Measurements from ENCODE around the gene COL13A1.

The COL13A1 gene

DNA sequence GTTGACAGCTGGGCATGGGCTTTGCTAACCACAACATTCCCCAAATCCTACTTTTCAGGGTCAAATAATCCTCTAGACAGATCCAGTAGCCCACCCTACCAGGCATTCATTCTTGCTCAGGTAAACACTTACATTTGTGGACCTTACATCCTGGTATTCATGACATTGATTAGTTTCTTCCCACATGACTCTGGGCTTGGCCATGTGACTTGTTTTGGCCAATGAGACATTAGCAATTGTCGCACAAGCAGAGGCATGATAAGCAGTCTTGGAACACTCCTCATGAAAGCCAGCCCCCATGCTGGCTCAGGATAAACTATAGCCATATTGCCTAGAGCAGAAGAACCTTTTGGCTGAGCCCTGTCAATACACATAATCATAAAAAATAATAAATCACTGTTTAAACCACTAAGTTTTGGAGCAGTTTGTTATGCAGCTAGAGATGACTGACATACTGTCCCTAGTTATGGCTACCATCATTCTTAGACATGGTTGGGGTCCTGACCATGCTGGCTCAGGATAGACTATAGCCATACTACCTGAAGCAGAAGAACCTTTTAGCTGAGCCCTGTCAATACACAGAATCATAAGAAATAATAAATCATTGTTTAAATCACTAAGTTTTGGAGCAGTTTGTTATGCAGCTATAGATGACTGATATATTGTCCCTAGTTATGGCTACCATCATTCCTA lies 6.3 kb upstream of the COL13A1 start:
- POLR2A ChIA-PET (ENCODE audit: low non-redundant PET) = no interaction called here

DNA sequence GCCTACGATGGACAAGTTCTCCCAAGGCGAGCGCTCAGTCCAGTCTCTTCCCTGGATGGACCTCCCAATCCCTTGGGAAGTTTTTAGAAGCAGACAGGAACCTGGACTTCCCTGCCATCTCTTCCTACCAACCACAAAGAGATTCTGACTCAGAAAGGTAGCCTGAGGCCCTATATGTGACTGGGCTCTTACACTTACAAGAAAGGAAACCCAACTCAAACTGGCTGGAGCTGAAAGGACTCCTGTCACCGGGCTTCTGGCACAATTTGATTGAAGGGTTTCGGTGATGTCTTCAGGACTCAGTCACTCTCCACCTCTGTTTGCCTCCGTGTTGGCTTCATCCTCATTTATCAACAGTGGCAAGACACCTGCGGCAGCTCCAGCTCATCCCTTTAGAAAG lies 3.7 kb upstream of the COL13A1 start:
- no peak overlapping the region for H3K27ac ChIP-seq
- TF ChIP-seq, protein P1, sequence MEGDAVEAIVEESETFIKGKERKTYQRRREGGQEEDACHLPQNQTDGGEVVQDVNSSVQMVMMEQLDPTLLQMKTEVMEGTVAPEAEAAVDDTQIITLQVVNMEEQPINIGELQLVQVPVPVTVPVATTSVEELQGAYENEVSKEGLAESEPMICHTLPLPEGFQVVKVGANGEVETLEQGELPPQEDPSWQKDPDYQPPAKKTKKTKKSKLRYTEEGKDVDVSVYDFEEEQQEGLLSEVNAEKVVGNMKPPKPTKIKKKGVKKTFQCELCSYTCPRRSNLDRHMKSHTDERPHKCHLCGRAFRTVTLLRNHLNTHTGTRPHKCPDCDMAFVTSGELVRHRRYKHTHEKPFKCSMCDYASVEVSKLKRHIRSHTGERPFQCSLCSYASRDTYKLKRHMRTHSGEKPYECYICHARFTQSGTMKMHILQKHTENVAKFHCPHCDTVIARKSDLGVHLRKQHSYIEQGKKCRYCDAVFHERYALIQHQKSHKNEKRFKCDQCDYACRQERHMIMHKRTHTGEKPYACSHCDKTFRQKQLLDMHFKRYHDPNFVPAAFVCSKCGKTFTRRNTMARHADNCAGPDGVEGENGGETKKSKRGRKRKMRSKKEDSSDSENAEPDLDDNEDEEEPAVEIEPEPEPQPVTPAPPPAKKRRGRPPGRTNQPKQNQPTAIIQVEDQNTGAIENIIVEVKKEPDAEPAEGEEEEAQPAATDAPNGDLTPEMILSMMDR (conservative IDR thresholded peaks at IDR 0.05; ENCODE audit: low read depth) = no peak
- peak; percentile 20 for DNase-seq (ENCODE audit: low spot score)
- ChIA-PET CTCF (no interaction called here), POLR2A (ENCODE audit: low non-redundant PET) (no interaction called here)

More for the DNA sequence above, 6.3 kb upstream of the COL13A1 start:
- TF ChIP-seq, protein P1 (conservative IDR thresholded peaks at IDR 0.05; ENCODE audit: low read depth) = no peak
- H3K27ac ChIP-seq = no peak overlapping the region
- CTCF ChIA-PET = no interaction called here
- no peak for DNase-seq (ENCODE audit: low spot score)

DNA sequence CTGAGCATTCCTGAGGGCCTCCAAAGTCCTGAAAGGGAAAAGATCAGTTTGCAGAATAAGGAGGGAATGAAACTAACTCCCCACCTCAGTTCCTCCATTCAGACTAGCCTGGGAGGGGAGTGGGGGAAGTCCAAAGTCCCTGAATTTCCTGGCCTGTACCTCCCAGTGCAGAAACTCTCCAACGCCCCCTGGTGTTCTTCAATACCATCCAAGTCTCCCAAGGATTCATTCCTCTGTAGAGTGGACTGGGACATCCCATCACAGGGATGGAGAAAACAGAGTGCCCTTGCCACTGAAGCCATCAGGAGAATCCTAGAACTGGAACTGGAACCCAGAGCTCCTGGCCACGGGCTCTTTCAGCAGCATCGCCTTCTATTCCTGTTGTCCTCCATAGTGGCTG lies 1.6 kb upstream of the COL13A1 start:
- DNase-seq (ENCODE audit: low spot score) = peak; percentile 62
- TF ChIP-seq, protein P1 (conservative IDR thresholded peaks at IDR 0.05; ENCODE audit: low read depth) = peak; percentile 44
- ChIA-PET POLR2A (ENCODE audit: low non-redundant PET) (no interaction called here), CTCF (interaction anchor here (0.6 to 1.7 kb wide), 17 partner anchors 11 to 825 kb away, joined by 3 to 14 read pairs (median 4); no protein-coding TSS in a partner anchor)
- no peak overlapping the region for H3K27ac ChIP-seq

DNA sequence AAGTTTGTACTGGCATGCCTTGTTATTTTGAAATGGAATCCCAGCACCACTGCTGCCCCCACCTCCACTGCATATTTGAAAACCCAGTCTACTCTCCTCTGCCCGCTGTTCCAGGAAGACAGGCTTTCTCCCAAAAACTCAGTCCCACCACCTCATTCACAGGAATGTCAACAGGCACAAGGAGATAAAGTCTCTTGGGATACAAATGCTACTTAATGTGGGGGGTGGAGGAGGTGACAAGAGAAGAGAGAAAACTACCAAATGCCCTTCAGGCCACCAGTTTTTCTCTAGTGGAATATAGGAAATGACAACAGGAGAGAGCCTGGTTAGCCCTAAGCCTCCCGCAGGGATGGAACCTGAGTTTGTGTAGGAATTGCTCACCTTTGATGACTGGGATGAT lies 1.0 kb upstream of the COL13A1 start:
- CTCF ChIA-PET = interaction anchor here (0.6 to 1.7 kb wide), 8 partner anchors 14 to 826 kb away, joined by 3 to 8 read pairs (median 4); no protein-coding TSS in a partner anchor
- POLR2A ChIA-PET (ENCODE audit: low non-redundant PET) = no interaction called here
- no peak for DNase-seq (ENCODE audit: low spot score)
- TF ChIP-seq, protein P1 (conservative IDR thresholded peaks at IDR 0.05; ENCODE audit: low read depth) = no peak
- no peak overlapping the region for H3K27ac ChIP-seq

DNA sequence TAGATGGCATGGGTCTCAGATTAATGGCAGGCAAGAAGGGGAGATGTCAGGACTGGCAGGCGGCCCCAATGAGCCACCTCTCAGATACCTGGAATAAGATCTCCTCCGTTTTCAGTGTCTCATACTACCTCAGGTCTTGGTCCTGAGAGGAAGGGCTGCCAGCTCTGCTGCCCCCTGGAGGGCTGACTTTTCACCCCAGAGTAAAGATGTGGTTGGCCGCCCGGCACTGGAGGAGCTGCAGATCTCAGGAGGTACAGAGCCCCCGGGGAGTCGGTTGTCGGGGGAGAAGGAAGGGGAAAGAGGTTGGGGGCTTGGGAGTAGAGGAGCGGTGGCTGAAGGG lies 642 bp upstream of the COL13A1 start:
- TF ChIP-seq, protein P1 (conservative IDR thresholded peaks at IDR 0.05; ENCODE audit: low read depth) = peak; percentile 36; the same call in 1 of the 2 replicates
- POLR2A ChIA-PET (ENCODE audit: low non-redundant PET) = no interaction called here
- CTCF ChIA-PET = interaction anchor here (0.6 to 1.4 kb wide), 10 partner anchors 12 to 463 kb away, joined by 3 to 6 read pairs (median 4); no protein-coding TSS in a partner anchor
- no peak overlapping the region for H3K27ac ChIP-seq
- peak; percentile 73 for DNase-seq (ENCODE audit: low spot score)

DNA sequence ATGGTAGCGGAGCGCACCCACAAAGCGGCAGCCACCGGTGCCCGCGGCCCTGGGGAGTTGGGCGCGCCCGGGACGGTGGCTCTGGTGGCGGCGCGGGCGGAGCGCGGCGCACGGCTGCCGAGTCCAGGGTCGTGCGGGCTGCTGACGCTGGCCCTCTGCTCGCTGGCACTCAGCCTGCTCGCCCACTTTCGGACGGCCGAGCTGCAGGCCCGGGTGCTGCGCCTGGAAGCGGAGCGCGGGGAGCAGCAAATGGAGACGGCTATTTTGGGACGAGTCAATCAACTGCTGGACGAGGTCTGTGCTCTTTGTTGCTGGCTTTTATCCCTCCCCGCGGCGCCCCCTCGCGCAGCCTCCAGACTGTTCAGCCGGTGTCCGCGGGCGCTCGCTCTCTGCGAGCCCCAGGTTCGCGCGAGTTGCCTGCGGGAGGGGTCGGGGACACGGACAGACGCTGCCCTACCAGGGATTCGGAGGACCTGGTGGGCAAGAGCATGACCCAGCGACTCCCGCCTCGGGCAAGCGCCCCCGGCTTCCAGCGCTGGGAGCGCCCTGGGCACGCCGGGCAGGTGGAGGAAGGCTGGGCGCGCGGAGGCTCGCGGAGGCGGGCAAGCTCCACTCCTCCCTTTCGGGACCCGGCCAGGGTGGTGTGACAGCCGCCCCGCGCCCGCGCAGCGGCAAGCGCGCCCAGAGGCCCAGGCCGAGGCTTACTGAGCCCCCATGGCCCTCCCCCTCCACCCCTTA lies 887 bp downstream of the COL13A1 start:
- ChIA-PET POLR2A (ENCODE audit: low non-redundant PET) (no interaction called here), CTCF (interaction anchor here (0.7 kb wide), 1 partner anchor 229 kb away, joined by 3 read pairs; no protein-coding TSS in a partner anchor)
- peak; percentile 45 for DNase-seq (ENCODE audit: low spot score)
- TF ChIP-seq, protein P1 (conservative IDR thresholded peaks at IDR 0.05; ENCODE audit: low read depth) = 0 out of 2 replicates have a peak, but pooled peaks have one; percentile 13
- no peak overlapping the region for H3K27ac ChIP-seq
